C4-2B (cell line): ENCODE measurements around the gene SIT1.

Source experiments
- CTCF ChIP-seq: fragments of 450-650 bp; conservative IDR thresholded peaks from 2 replicates; pipeline ENCODE4 v1.5.1; 2017; ENCODE audit warnings: mild to moderate bottlenecking
- ZFX ChIP-seq: fragments of 450-650 bp; IDR thresholded peaks from 2 replicates; pipeline ENCODE4 v1.6.1; 2017

- no peak for TF ChIP-seq CTCF
- TF ChIP-seq ZFX: no peak
These were observed 32.4 kb downstream of the SIT1 start, which contains the start of gene CD72 for GRCh38 chr9:35618325-35618727.
